NCI-H69 (cell line): ENCODE results near the gene SMIM21.

Source experiments
- DNase-seq: peaks from one replicate; lab custom pipeline; 2025; lab: John Stamatoyannopoulos, UW

SMIM21 gene

DNA sequence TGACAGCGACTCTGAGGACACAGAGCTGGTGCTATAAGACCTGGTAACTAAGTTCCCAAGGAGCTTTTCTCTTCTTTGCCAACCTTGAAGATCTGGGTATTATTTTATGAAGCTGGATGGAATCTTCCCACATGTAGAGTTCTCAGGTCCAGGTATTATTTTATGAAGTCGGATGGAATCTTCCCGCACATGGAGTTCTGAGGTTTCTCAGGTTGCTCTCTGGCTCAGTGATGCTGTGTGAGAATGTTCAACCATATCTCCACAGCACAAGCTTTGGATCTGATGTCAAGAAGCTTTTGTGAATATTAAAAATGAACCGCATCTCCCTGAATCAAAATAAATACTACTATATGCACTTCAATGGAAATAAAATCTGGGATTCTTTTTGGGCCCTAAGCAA, at the start of gene SMIM21:
TSS of gene SMIM21 (minus strand) at position 101 of the 400 bp plus-strand sequence. CDS start 140 bp downstream, outside the sequence.
- no peak for DNase-seq

DNA sequence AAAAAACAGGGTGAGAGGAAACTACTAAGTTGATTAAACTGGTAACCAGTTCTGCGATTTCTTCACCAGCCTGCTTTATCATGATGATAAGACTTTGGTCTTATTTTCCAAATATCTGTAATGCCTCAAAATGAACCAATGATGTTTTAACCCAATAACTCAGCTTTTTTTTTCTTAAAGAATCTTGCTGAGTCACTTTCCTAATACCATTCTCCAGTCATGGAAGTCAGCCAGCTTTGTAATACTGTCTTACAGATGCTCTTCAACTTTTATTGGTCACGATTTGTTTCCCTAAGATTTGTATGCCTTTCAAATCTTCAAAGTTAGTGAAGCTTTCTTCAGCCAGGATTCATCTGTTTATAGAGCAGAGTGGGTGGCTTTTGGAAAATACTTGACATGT, 47.7 kb upstream of the SMIM21 start:
- no peak for DNase-seq

DNA sequence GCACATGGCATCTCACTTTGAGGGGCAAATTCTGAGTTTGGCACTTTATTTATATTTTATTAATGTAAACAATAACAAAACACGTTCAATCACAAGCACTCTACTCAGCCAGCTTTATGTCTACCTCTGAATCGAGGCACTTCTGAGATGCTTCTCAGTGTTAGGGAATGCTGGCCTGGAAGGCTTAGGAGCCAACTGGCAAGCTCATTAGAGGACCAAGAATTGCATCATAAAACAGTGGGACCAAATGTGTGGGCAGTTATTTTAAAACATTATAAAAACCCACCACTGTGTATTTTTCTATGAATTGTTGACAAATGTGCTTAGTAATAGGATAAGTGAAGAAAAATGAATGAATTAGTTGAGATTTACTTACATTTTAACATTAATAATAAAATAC, 46.8 kb upstream of the SMIM21 start:
- no peak for DNase-seq

DNA sequence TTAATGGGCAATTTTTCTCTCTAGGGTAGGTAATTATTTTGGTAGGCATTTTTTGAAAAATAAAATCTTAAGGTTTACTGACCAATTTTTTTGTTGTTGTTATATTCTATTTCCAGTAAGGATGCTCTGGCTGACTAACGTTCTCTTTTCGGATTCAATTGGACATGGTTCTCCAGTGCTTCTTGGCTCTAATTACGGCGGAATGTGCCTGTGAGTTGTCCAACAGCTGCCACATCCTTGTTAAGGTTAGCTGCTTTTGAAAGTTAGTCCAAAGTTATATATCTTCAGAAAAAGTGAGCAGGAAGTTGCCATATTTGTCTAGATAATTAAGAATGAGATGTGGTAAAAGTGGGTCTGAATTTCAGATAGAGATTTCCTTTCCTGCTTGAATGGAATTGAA, 45.8 kb upstream of the SMIM21 start:
- no peak for DNase-seq

DNA sequence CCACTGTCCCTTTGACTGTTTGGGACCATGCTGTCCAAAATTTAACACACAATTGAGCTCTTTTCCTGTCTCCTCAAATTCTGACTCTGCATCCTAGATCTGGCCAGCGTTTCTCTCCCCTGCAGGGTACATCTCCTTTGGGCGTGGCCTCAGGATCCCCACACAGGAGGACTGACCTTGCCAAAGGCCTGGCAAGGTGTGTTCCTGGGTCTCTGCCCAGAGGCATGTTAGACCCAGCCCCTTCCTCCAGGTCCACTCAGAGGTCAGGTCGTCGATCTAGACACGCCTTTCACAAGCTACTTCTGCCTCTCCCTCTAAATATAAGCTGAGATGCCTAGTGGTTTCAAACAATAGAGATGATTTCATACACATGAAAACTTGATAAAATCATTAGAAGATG, 45.4 kb upstream of the SMIM21 start:
- no peak for DNase-seq

DNA sequence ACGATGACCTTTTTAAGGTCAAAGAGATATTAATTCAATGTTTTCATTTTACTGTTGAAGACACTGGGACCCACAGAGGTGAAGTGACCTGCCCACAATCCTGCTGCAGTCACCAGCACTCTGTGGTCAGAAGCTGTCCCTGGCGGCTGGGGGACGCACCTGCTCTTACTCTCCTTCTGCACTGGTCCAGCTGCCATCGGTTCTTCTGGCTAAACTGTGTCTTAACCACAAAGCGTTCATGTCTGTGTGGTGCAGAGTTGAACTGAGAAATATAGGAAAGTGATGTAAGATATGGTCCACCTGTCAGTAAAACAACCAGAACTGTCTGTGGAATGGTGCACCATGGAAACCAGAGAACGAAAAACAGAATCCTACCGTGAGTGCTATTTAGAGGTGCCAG, 44.9 kb upstream of the SMIM21 start:
- DNase-seq: no peak

DNA sequence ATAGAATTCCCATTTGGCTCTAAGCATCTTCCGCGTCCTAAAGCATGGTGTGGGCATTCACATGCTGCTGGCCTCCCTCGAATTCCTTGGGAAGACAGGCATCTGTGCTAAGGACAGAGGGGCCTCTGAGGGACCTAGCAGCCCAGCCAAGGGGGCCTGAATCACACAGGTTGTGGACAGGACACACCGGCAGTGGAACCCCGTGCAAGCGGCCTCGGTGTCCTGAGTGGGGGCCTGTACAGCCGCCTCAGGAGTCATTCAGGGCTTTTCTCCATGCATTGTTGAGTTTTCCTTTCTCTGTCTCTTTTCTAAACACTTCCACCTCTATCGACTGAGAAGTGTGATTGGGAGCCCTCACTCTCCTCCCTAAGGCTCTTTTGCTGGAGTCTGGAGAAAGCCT, 44.3 kb upstream of the SMIM21 start:
- DNase-seq: no peak

DNA sequence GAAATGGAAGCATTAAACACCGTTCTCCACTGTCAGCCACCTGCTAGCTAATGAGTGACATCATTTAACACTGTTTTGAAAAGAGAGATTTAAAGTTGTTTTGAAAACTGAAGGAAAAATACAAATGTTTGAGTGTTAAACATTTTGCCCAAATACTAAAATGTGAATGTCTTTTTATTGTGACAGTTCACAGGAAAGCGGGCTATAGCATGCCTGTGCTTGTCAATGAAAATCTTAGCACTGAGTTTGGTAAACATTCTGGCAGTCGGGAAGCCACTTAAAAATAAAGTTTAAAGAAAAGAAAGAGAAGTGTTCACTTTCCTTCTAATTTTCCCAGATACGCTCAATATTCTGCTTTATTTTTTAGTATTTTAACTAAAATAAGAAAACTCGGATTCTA, 40.3 kb upstream of the SMIM21 start:
- no peak for DNase-seq

DNA sequence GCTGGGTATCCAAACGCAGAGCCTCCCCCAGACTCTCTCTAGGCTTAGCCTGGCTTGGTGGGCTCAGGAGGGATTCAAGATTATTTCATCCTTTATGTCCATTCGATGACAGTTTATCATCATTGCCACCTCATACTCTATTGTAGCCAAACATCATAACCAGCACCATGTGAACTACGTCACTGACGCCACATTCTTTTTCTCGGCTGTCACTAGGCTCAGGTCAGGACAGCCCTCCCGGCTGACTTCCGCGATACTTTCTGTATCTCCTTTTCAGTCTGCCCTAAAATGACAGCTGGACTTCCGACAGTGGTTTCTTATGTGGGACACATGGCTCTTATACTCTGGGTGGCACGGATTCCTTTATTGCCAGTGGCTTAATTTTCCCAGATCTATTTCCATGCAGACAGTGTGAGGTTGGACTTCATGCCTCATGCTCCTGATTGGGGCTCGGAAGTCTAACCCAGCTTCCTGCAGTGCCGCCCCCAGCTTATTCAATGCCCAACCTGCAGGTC, 39.8 kb upstream of the SMIM21 start:
- DNase-seq: no peak

DNA sequence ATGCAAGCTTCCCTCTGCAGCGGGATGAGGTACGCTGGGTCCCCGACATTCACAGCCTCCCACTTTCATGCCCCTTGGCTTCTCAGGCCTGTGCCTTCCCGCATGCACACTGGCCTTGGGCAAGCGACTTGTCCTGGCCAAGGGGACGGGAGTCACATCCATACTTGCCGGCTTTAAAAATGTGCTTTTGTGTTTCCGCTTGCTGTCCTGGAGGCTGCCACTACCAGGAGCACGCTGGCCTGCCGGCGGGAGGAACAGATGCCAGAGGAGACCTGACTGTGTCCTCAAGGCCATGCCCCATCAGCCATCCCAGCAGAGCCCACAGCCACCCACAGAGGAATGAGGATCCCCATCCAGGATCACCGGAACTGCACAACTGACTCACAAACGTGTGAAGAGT, 36.9 kb upstream of the SMIM21 start:
- no peak for DNase-seq

DNA sequence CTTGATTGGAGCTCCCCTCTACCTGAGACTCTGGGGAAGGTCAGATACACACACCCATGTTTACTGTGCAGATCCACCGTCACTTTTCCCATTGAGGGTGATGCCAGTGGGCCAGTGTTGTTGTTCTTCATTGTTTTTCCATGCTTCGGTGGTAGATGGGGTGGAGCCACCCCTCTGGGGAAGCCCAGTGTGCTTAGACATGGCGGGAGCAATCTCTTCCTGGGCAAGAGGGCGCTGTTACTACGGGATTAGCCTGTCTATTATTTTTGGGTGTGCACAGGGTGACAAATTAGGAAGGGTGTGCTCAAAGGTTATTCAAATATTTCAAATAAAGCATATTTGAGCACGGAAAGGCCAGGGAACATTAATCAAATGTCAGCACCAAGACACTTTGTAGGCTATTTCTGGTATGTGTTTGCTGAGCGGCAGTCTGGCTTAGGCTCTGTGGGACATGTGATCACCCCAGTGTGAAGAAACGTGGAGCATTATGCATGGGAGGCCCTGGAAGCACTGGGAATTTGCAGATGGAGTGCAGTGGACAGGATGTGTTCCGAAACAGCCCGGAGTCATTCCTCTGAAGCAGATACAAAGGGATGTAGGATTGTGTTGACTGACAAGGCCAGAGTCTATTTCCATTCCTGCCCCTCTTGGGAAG, 34.8 kb upstream of the SMIM21 start:
- DNase-seq: peak; percentile 43

DNA sequence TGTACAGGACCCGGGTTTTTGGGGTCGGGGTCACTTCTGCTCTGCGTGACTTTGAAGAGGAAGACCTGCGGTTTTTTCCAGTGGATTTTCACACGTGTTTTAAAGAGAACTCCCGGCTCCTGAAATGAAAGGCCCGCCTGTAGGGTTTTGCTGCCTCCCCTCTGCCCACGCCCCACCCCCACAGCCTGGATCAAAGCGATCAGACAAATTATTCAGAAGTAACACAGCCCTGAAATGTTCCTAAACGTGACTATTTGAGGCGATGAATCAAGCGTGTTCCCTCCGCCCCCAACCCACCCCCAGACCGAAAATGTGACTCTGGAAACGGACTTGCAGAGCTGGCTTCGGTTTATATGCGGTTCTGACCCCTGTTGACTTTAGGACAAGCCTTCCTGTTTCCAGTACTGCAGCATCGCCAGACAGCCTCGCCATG, 28.7 kb upstream of the SMIM21 start:
- no peak for DNase-seq

DNA sequence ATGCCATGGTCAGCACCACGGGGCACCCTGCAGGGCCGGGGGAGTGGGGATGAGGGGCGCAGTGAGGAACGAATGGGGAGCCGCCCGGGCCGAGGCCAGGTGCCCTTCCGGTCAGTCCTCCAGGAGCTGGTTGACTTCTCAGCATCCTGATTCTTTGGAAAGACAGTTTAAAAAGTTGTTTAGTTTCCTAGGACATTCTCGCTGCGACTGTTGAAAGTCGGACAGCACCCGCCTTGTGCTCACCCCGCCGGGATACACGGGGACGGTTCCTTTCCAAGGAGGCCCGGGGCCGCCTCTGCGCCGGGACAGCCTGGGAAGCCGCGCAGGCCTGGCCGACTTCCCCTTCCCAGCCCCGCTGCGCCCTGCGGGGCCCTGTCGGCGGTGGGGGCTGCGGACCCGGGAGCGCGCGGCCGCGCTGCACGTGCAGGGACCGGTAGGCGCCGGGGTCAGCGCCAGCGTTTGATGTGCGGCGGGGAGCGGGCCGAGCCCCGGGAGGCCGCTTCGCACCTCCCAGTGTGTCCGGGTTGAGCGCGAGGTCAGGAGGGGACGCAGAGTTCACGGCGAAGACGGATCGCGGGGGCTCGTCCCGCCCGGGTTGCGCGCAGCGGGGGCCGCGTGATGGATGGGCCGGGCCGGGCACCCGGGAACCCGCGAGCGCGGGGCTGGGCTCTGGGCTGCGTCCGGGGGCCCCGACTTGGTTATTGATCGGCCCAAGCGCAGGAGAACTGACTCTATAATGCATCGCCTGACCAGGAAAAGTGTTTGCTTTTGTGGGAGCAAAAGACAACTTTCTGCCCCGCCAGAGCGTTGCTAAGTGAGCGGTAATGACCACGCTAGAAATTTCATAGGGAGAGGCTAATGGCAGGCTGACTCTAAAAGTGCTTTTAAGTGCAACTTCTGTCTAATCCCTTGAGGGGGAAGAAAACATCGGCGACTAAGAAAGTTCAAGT, 28.0 kb upstream of the SMIM21 start:
- peak; percentile 78 for DNase-seq

DNA sequence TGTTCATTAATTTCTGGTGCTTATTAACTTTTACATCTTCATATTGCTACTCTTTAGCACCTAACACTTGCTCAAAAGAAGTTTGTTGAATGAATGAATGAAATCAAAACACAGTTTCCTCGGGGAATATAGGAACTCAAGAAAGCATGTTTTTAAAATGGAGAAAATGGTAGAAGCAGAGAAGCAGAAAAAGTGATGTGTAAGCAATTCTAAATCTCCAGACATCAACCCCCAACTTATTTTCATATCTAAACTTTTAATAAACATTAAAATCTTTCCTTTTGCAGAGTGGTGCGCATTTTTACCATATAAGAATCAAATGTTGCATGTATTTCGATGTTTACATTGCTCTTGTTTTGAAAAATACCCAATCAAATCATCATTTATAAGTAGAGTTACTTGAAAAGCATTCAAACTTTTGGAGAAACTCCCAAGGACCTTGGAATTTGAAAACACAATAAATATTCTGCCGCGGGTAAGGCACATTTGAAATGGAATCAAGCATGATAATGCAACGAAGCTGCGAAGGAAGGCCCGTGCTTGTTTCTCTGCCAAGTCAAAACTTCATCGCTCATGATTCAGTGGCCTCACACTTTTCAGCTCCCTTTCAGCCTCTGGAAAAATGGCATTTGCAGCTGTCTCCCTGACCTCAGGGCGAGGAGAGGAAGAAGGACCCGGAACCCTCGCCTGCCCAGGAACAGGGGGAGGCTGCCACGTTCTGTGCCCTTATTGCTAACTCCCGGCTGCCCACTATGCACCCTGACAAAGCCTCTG, 26.7 kb upstream of the SMIM21 start:
- no peak for DNase-seq

DNA sequence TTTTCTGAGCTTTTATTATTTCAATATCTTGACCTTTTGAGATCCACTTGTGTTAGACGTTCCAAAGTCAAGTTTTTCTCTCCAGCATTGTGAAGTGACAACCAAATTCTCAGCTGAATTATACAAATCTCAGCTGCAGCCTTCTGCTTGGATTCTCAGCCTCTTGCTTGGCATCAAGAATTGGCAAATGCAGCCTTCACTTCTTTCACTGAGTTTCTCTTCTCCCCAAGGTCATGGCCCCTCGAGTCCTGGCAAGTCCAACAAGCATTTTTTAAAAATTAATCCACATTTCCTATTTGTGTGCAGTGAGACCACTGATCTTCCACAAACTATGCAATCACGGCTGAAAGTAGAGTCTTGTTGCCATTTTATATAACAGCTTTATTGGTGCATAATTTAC, 23.4 kb upstream of the SMIM21 start:
- DNase-seq: no peak

DNA sequence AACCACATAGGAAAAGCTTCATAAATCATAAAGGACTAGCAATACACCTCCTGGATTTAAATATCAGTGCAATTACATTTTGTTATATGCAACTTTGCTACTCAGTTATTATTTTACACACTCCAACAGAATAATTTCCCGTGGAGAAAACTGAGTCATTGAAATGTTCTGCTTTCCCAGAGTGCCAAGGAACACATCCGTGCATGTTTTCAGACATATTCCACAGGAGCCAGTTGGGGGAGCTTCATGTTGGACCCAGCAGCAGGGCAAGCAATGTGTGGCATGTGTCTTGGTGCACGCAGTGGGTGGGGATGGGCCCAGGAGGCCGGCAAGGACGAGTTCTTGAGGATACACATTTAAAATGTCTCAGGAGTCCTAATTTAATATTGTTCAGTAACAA, 14.4 kb upstream of the SMIM21 start:
- no peak for DNase-seq

DNA sequence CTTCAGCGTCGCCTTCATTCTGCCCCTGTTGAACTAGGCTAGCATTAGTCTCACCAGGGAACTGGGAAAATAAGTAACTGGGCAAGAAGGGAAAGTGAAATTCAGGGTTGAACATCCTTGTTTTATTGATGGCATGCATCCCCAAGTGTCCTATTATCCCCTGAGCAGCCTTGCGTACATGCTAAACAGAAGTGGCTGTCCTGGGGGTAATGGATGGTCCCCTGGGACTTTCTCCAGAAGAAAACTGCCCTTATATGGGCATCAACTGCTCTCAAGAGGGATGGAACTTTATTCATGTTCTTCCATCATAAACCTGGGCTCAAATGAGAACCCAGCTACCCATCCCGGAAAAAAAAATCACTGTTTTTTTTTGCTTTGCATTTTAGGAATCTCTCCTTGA, 11.8 kb upstream of the SMIM21 start:
- DNase-seq: peak; percentile 77

DNA sequence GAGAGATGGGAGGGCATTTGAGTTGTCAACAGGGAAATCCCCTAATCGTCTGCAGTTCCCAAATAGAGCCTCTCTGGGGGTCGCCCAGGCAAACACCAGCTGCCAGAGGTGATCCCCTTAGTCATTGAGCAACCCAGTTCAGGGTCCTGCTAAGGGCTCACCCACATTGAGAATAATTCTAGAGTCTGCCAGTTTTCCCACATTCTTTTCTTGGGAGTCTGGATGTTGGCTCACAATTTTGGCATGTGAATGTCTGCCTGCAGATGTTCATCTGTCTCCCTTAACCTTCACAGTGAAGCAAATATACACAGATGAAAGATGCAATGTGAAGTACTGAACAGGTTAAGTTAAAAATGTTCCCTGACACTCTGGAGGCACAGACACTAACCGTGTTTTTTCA, 11.4 kb upstream of the SMIM21 start:
- DNase-seq: no peak

DNA sequence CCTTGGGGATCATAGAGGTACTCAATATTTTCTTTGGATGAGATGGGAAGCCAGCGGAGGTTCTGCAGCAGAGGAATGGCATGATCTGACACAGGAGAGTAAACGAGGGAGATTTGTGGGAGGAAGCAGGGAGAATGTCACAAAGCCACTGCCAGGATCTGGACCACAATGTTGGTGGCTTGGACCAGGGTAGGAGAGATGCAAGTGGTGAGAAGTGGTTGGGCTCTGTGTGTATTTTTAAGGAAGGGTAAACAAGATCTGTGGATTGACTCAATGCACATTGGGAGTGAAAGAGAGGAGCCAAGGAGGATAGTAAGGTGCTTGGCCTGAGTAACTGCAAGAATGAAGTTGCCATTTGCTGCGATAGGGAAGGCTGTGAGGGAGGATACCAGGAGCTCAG, 10.5 kb upstream of the SMIM21 start:
- DNase-seq: no peak

DNA sequence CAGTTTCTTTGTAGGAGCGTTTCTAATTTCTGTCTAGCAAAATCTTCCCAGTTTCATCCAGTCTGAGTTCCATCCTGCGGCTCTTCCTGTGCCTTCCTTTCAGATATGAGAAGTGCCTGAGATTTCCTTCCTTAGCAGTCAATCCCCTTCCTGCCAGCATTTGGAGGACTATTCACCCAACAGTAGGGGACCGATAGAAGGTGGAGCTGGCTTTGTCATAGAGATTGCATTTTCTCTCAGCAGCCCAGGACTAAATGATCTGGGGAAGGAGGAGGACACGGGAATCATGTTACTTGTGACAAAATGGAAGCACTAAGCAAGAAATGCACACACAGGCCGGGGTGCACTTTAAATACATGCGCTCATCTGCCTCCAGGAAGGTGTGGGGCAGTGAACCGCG, 5.6 kb upstream of the SMIM21 start:
- no peak for DNase-seq

DNA sequence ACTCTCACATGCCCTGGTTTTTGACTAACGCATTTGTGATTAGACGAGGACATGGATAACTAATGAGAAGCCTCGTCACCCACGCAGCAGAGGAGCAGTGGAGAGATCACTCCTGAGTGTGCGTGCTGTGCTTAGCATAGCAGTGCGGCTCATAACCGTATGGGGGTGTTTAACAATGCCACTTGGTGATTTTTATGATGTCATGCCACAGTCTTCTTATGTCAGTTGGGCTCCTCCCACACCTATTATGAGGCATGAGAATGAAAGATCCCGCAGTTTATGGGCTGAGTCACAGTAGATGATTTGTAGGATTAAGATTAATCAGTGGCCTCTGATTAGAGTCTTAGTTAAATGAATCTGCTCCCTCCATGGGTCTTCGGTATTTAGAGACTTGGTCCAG, 2.5 kb upstream of the SMIM21 start:
- peak; percentile 57 for DNase-seq

DNA sequence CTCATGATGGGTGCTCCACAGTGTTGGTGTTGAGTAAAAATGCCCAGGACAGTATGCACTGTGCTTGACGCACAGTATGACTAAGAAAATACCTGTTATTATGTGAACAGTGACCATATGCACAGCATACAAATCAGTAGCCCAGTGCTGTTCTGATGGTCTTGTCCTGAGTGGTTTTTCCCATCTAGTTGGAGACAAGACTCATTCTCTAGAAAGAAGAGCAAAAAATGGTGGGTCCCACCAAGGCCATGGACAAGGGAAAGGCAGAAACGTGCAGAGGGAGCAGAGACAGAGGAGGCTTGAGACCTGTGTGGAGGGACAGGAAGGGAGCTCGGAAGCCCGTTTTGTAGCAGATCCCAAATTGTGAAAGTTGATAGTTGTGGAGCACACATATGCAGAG, 987 bp upstream of the SMIM21 start:
- DNase-seq: no peak
